ENCODE data around the gene RANBP10. TPM values are rescaled to one million over a fixed set of nuclear protein-coding genes. Genes with fewer than 3 reads are reported as not detected.

Gene RANBP10
- total and polyA plus RNA-seq, 10 of the 15 experiments (the other 5 are each of a cell fraction or from before 2014, with no cell fraction given), result 1.2 to 20.4 (median 10.8) TPM

GRCh38 chr16:67748834-67749233 is 57.5 kb downstream of the RANBP10 start:
- POLR2A ChIA-PET, result interaction anchor here (0.5 kb wide), 1 partner anchor 189 kb away, joined by 5 read pairs; no protein-coding TSS in a partner anchor
- Histone ChIP-seq H3K9me3 (replicated peaks; ENCODE audit: control insufficient read depth, insufficient read depth, low read length) (no peaks in the 10 kb centered on the region), H3K79me2 (ENCODE audit: control insufficient read depth, insufficient read depth, low read length) (peaks cover 5% of the 10 kb centered on the region), H3K27ac (ENCODE audit: control insufficient read depth, insufficient read depth) (peak overlapping the region; percentile 32), H3K27me3 (replicated peaks in 1 of 2; ENCODE audit: control insufficient read depth in 2 of 2, insufficient read depth in 2 of 2, low read length in 1 of 2) (no peaks in the 10 kb centered on the region), H3K4me3 (no peak overlapping the region), H3K36me3 (ENCODE audit: control insufficient read depth in 2 of 2, insufficient read depth in 2 of 2, low read length in 1 of 2) (peaks cover 3 to 7% of the 10 kb centered on the region in 2 experiments; a peak in 3 of 4 replicates), H4K20me1 (ENCODE audit: control insufficient read depth, insufficient read depth) (no peaks in the 10 kb centered on the region), H3K4me2 (ENCODE audit: control insufficient read depth, insufficient read depth) (no peak overlapping the region), H3K4me1 (ENCODE audit: control insufficient read depth, insufficient read depth, low read length) (peaks cover 28% of the 10 kb centered on the region), H3K9ac (ENCODE audit: control insufficient read depth, insufficient read depth, low read length) (no peak overlapping the region), H2AFZ (ENCODE audit: control insufficient read depth, low read depth, low read length) (no peak overlapping the region)
- DNase-seq (ENCODE audit: low read depth, low spot score) (no peak), ATAC-seq (no peak), FAIRE-seq (no peak)
- 98% methylated on average over 3 of the region's 3 CpGs for WGBS (ENCODE audit: insufficient coverage, insufficient replicate concordance, low lambda C conversion rate, missing lambda C conversion rate)
- CTCF ChIA-PET, result interaction anchor here (0.9 to 1.1 kb wide), 2 partner anchors 30 to 76 kb away, joined by 3 read pairs; partner anchors contain the start of gene GFOD2
- RAD21 ChIA-PET (ENCODE audit: unreplicated experiment), result no interaction called here
- SMC1A ChIA-PET (ENCODE audit: uncharacterized antibody, unreplicated experiment), result no interaction called here
- intact Hi-C loops (cut with micrococcal nuclease; ENCODE audit: unreplicated experiment), result no loop called here
- in situ Hi-C loops (cut with MboI), result no loop called here
- BruUV-seq (replicated peaks), result no TSS peak
- TF ChIP-seq ZBTB33 (IDR thresholded peaks at IDR 0.05) (no peak), SMAD5 (IDR thresholded peaks at IDR 0.05; ENCODE audit: low read depth) (no peak), SREBF2 (IDR thresholded peaks at IDR 0.05; ENCODE audit: low read length) (no peak), PML (IDR thresholded peaks at IDR 0.05; ENCODE audit: low read length) (no peak), FOXM1 (IDR thresholded peaks at IDR 0.05; ENCODE audit: low read depth, low read length) (no peak), CBX5 (IDR thresholded peaks at IDR 0.05; ENCODE audit: low read depth) (no peak), MYC (IDR thresholded peaks at IDR 0.05; ENCODE audit: insufficient read depth, insufficient read length, insufficient replicate concordance, low read length, severe bottlenecking) (no peak), ZNF217 (IDR thresholded peaks at IDR 0.05) (no peak), SPI1 (IDR thresholded peaks at IDR 0.05; ENCODE audit: borderline replicate concordance, insufficient read depth, low read depth, low read length) (no peak), ZNF24 (IDR thresholded peaks at IDR 0.05) (no peak), WRNIP1 (IDR thresholded peaks at IDR 0.05; ENCODE audit: borderline replicate concordance, low read depth, low read length) (no peak), TCF3 (IDR thresholded peaks at IDR 0.05; ENCODE audit: borderline replicate concordance, insufficient read depth, low read depth, low read length) (no peak), ZZZ3 (IDR thresholded peaks at IDR 0.05; ENCODE audit: control insufficient read depth, insufficient read length, low read depth) (no peak), NFXL1 (IDR thresholded peaks at IDR 0.05; ENCODE audit: borderline replicate concordance) (no peak), CHD1 (IDR thresholded peaks at IDR 0.05; ENCODE audit: low read depth, low read length) (no peak), IRF3 (IDR thresholded peaks at IDR 0.05) (no peak), CREB1 (IDR thresholded peaks at IDR 0.05; ENCODE audit: low read depth) (no peak)
- TF ChIP-seq, protein P1, sequence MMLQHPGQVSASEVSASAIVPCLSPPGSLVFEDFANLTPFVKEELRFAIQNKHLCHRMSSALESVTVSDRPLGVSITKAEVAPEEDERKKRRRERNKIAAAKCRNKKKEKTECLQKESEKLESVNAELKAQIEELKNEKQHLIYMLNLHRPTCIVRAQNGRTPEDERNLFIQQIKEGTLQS (IDR thresholded peaks at IDR 0.05; ENCODE audit: borderline replicate concordance, extremely low read depth, low read depth, low read length), result no peak
- TF ChIP-seq, protein P2, sequence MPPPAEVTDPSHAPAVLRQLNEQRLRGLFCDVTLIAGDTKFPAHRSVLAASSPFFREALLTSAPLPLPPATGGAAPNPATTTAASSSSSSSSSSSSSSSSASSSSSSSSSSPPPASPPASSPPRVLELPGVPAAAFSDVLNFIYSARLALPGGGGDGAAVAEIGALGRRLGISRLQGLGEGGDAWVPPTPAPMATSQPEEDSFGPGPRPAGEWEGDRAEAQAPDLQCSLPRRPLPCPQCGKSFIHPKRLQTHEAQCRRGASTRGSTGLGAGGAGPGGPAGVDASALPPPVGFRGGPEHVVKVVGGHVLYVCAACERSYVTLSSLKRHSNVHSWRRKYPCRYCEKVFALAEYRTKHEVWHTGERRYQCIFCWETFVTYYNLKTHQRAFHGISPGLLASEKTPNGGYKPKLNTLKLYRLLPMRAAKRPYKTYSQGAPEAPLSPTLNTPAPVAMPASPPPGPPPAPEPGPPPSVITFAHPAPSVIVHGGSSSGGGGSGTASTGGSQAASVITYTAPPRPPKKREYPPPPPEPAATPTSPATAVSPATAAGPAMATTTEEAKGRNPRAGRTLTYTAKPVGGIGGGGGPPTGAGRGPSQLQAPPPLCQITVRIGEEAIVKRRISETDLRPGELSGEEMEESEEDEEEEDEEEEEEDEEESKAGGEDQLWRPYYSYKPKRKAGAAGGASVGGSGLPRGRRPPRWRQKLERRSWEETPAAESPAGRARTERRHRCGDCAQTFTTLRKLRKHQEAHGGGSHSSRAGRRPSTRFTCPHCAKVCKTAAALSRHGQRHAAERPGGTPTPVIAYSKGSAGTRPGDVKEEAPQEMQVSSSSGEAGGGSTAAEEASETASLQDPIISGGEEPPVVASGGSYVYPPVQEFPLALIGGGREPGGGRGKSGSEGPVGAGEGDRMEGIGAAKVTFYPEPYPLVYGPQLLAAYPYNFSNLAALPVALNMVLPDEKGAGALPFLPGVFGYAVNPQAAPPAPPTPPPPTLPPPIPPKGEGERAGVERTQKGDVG (CRISPR knock-in tag; IDR thresholded peaks at IDR 0.05), result no peak
